Panc1 (cell line): ENCODE results near the gene SPOCK1. TPM values are rescaled to one million over a fixed set of nuclear protein-coding genes. Genes with fewer than 3 reads are reported as not detected.

Source experiments
- ATAC-seq: fragments of 200-7000 bp; cut with Tn5 transposase; 2 replicates; pipeline ENCODE4 v1.9.1; 2020; ENCODE audit warnings: mild to moderate bottlenecking, moderate library complexity
- BruUV-seq: library from RNA; stranded (reverse); fragments of 400-500 nt; replicated peaks from 2 replicates; lab custom pipeline; 2021; lab: Mats Ljungman, UMichigan
- CTCF ChIA-PET: fragments of 300-600 bp; sonication (Branson Sonifier 250); formaldehyde crosslinking; loops from one replicate; lab custom pipeline; 2022; ENCODE audit warnings: antibody characterized with exemption; lab: Charles Lee
- POLR2A ChIA-PET: fragments of 300-600 bp; sonication (Branson Sonifier 250); formaldehyde crosslinking; loops from one replicate; lab custom pipeline; 2022; ENCODE audit warnings: antibody characterized with exemption; lab: Charles Lee
- DNase-seq: peaks from one replicate; pipeline ENCODE4 v3.0.0-alpha.2; 2010; ENCODE audit warnings: low read depth, low spot score
- H3K27ac ChIP-seq: 2 replicates; pipeline ENCODE4 v1.5.1; 2011; ENCODE audit warnings: mild to moderate bottlenecking, low read length, inconsistent platforms
- H3K27me3 ChIP-seq: fragments of 200-500 bp; sonication (Bioruptor generic); 2 replicates; pipeline ENCODE4 v1.6.0; 2014; ENCODE audit warnings: low read length, inconsistent platforms; ENCODE audit not compliant: control insufficient read depth, insufficient read depth
- H3K36me3 ChIP-seq: fragments of 200-500 bp; sonication (Bioruptor generic); 2 replicates; pipeline ENCODE4 v1.5.1; 2014; ENCODE audit warnings: inconsistent platforms, mild to moderate bottlenecking, low read length, moderate library complexity; ENCODE audit not compliant: control insufficient read depth, insufficient read depth
- H3K4me1 ChIP-seq: 2 replicates; pipeline ENCODE4 v1.5.1; 2011; ENCODE audit warnings: inconsistent platforms, mild to moderate bottlenecking, low read length, moderate library complexity; ENCODE audit not compliant: control insufficient read depth, insufficient read depth
- H3K4me3 ChIP-seq, 2 experiments: 2 replicates each; pipeline ENCODE4 v1.5.1; 2011 to 2012; ENCODE audit warnings: low read depth in 2 of 2, low read length in 2 of 2, mild to moderate bottlenecking in 2 of 2, inconsistent platforms in 1 of 2, moderate library complexity in 1 of 2
- H3K9me3 ChIP-seq: fragments of 200-500 bp; sonication (Bioruptor generic); 2 replicates; pipeline ENCODE4 v1.5.1; 2014; ENCODE audit warnings: low read depth, mild to moderate bottlenecking, inconsistent platforms, low read length, moderate library complexity; ENCODE audit not compliant: control insufficient read depth, insufficient read depth
- POLR2AphosphoS5 ChIP-seq: IDR thresholded peaks from 2 replicates; pipeline ENCODE4 v1.6.1; 2012; ENCODE audit warnings: mild to moderate bottlenecking, low read depth, low read length, moderate library complexity
- SIN3A ChIP-seq: IDR thresholded peaks from 2 replicates; pipeline ENCODE4 v1.6.1; 2012; ENCODE audit warnings: low read depth, mild to moderate bottlenecking, low read length, moderate library complexity, borderline replicate concordance; ENCODE audit not compliant: insufficient read depth
- TCF7L2 ChIP-seq: IDR thresholded peaks from 2 replicates; pipeline ENCODE4 v1.6.1; 2011; ENCODE audit warnings: mild to moderate bottlenecking, low read depth, low read length, inconsistent platforms
- in situ Hi-C: cut with HindIII; loops from 2 replicates; pipeline ENCODE4 v1.10.0; 2016; ENCODE audit warnings: low sequenced_read_pairs, low pct_unique_long_range_greater_than_20kb
- intact Hi-C: fragments of 100-400 bp; cut with micrococcal nuclease; formaldehyde crosslinking; loops from one replicate; pipeline ENCODE4 v1.10.0; 2022; ENCODE audit not compliant: unreplicated experiment
- total RNA-seq: library from RNA; stranded (reverse); gene quantifications from one replicate; pipeline ENCODE4 v1.2.1, GENCODE V29; 2021; ENCODE audit not compliant: unreplicated experiment
- TF ChIP-seq, protein P1 (sequence below): fragments of 450-650 bp; IDR thresholded peaks from 2 replicates; pipeline ENCODE4 v1.5.1; 2017; ENCODE audit warnings: mild to moderate bottlenecking
- TF ChIP-seq, protein P2 (sequence below), 2 experiments: IDR thresholded peaks; 2 replicates each; pipeline ENCODE4 v1.6.1; 2011 to 2012; ENCODE audit warnings: low read depth in 2 of 2, control low read depth in 1 of 2, low read length in 1 of 2, mild to moderate bottlenecking in 1 of 2, moderate library complexity in 1 of 2; ENCODE audit not compliant: insufficient read depth in 1 of 2

Gene SPOCK1
- total RNA-seq, 1 experiment from 2014 or later, result 15.6 TPM

GRCh38 chr5:137300411-137301240, 198.5 kb downstream of the SPOCK1 start:
- Histone ChIP-seq H3K9me3 (no peaks in the 10 kb centered on the region), H3K27ac (no peak overlapping the region), H3K36me3 (no peaks in the 10 kb centered on the region), H3K4me1 (no peaks in the 10 kb centered on the region), H3K27me3 (peaks cover 8% of the 10 kb centered on the region), H3K4me3 (no peak overlapping the region)
- in situ Hi-C loops (no loop called here), intact Hi-C loops (no loop called here)
- ChIA-PET POLR2A (no interaction called here), CTCF (no interaction called here)
- ATAC-seq (no peak), DNase-seq (no peak)
- BruUV-seq, result no TSS peak
- TF ChIP-seq TCF7L2, result no peak
- no peak for TF ChIP-seq SIN3A
- no peak for TF ChIP-seq POLR2AphosphoS5
- TF ChIP-seq, protein P1, sequence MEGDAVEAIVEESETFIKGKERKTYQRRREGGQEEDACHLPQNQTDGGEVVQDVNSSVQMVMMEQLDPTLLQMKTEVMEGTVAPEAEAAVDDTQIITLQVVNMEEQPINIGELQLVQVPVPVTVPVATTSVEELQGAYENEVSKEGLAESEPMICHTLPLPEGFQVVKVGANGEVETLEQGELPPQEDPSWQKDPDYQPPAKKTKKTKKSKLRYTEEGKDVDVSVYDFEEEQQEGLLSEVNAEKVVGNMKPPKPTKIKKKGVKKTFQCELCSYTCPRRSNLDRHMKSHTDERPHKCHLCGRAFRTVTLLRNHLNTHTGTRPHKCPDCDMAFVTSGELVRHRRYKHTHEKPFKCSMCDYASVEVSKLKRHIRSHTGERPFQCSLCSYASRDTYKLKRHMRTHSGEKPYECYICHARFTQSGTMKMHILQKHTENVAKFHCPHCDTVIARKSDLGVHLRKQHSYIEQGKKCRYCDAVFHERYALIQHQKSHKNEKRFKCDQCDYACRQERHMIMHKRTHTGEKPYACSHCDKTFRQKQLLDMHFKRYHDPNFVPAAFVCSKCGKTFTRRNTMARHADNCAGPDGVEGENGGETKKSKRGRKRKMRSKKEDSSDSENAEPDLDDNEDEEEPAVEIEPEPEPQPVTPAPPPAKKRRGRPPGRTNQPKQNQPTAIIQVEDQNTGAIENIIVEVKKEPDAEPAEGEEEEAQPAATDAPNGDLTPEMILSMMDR, result no peak
- TF ChIP-seq, protein P2, sequence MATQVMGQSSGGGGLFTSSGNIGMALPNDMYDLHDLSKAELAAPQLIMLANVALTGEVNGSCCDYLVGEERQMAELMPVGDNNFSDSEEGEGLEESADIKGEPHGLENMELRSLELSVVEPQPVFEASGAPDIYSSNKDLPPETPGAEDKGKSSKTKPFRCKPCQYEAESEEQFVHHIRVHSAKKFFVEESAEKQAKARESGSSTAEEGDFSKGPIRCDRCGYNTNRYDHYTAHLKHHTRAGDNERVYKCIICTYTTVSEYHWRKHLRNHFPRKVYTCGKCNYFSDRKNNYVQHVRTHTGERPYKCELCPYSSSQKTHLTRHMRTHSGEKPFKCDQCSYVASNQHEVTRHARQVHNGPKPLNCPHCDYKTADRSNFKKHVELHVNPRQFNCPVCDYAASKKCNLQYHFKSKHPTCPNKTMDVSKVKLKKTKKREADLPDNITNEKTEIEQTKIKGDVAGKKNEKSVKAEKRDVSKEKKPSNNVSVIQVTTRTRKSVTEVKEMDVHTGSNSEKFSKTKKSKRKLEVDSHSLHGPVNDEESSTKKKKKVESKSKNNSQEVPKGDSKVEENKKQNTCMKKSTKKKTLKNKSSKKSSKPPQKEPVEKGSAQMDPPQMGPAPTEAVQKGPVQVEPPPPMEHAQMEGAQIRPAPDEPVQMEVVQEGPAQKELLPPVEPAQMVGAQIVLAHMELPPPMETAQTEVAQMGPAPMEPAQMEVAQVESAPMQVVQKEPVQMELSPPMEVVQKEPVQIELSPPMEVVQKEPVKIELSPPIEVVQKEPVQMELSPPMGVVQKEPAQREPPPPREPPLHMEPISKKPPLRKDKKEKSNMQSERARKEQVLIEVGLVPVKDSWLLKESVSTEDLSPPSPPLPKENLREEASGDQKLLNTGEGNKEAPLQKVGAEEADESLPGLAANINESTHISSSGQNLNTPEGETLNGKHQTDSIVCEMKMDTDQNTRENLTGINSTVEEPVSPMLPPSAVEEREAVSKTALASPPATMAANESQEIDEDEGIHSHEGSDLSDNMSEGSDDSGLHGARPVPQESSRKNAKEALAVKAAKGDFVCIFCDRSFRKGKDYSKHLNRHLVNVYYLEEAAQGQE (IDR thresholded peaks at IDR 0.05; ENCODE audit: insufficient read depth in 1 of 2, low read depth in 2 of 2, low read length in 1 of 2), result no peak

DNA sequence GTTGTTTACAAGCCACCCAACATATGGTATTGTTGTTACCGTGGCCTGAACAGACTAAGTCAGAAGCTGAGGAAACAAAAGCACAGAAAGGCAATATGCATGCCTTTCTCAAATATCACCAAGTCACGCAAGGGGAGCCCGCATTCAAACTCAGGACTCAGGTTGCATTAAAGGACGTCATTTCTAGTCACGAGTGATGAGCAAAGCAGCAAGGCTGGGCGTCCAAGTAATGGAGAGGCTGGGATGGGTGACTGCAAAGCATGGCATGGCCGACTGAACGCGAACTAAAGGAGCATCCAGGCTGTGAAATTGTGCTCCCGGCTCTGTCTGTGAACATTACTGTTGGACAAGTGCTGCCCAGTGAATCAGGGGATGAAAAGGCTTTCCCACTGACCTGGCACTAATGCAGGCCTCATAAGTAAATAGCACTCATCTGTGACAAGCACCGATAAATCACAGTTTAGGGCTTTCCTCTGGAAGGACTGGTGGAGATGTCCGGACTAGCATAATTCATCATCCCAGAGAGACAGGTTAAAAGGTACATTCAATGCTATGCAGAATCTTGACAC, 202.8 kb downstream of the SPOCK1 start:
- H3K4me3 ChIP-seq, result no peak overlapping the region
- POLR2A ChIA-PET, result no interaction called here
- intact Hi-C loops, result loop anchor here (10.0 kb wide), 1 partner anchor 891 kb away; no protein-coding TSS in a partner anchor
- in situ Hi-C loops, result no loop called here
- TF ChIP-seq SIN3A (no peak), POLR2AphosphoS5 (no peak), TCF7L2 (no peak)
- TF ChIP-seq, protein P1, result no peak
- TF ChIP-seq, protein P2 (IDR thresholded peaks at IDR 0.05; ENCODE audit: insufficient read depth in 1 of 2, low read depth in 2 of 2, low read length in 1 of 2), result no peak
- CTCF ChIA-PET, result no interaction called here
- H3K9me3 ChIP-seq, result no peaks in the 10 kb centered on the region
- peaks cover 8% of the 10 kb centered on the region for H3K27me3 ChIP-seq
- no peak for ATAC-seq
- H3K36me3 ChIP-seq, result no peaks in the 10 kb centered on the region
- BruUV-seq, result no TSS peak
- no peaks in the 10 kb centered on the region for H3K4me1 ChIP-seq
- no peak for DNase-seq
- no peak overlapping the region for H3K27ac ChIP-seq
